RCC 7860 (cell line): Measurements from ENCODE around the gene NECTIN1.

Source experiments
- DNase-seq: peaks from one replicate; pipeline ENCODE4 v3.0.0-alpha.2; 2015; ENCODE audit warnings: low spot score
- FAIRE-seq: peaks from 2 replicates; lab custom pipeline; 2012; peaks lifted over from hg19 to GRCh38; lab: Jason Lieb, UNC

NECTIN1 gene

GRCh38 chr11:119676461-119677020 is 52.5 kb downstream of the NECTIN1 start:
- DNase-seq = no peak
- FAIRE-seq = no peak

GRCh38 chr11:119673759-119674336 is 55.2 kb downstream of the NECTIN1 start:
- DNase-seq (no peak), FAIRE-seq (no peak)

DNA sequence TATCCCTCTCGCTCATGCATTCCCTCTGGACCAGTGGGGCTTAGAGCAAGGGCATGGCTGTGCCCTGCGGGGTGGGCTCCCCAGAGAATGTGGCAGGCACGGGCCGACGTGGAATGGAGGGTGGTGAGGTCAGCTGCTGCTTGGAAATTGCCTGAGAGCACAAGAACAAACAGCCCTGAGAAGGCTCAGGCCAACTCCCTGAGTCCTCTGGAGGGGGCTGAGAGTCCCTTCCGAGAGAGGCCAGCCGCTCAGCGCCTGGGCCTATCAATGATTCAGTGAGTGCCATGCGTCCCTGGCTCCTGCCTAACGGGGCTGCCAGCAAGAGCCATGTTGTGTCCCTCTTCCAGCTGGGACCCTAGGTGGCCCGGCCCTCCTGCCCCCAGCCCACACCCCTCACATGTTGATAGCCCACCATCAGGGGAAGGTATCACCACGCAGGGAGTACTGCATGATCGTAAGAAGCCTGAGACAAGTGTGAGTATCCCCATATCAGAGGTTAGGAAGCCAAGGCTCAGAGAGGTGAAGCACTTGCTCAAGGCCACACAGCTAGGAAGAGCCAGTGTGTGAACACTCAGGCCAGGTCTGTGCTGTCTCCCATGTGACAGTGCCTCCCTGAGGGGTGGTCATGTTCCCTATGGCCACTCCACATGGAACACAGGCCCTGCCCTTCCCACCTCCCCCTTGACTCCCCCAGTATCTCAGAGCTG is 55.8 kb downstream of the NECTIN1 start:
- FAIRE-seq = no peak
- no peak for DNase-seq

DNA sequence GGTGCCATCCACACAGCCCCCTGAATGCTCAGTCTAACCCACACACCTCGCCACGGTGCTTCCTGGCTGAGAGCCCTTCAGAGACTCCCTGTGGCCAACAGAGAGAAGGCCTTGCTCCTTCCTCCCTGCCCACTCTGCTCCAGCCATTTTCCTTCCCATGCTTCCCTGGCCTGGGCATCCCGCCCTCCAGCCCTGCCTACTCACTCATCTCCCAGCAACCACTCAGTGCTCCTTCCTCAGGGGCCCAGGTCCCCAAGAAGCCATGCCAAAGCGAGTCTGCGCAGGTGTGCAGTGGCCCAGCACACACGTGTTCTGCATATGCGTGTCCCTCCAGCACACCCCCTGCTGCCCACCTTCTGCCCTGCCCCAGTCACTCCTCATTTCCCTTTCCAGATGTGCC is 56.4 kb downstream of the NECTIN1 start:
- FAIRE-seq = no peak

DNA sequence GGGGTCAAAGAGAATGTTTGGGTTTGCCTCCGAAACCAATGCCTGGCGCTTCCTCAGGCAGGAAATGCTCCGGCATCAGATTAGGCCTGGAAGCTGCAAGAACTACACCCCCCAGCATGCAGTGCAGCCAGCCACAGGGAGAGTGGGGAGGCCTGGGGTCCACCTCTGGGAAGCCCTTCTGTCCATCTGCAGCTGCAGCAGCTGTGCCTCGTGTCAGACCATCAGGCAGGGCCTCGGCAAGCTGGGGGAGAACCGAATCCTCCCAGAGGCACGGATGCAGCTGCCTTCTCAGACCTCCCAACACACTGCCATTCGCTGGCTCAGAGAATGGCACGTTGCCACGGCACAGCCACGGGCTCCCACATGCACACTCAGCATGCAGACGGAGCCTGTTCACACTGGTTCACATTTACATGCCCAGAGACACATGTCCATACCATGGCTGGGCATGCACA is 57.4 kb downstream of the NECTIN1 start:
- no peak for FAIRE-seq
- no peak for DNase-seq

More for the DNA sequence above, 56.4 kb downstream of the NECTIN1 start:
- no peak for DNase-seq

- no peak for FAIRE-seq
- DNase-seq = no peak
Measured at GRCh38 chr11:119671051-119671450, 57.9 kb downstream of the NECTIN1 start.

GRCh38 chr11:119669487-119669886 is 59.5 kb downstream of the NECTIN1 start:
- DNase-seq = no peak
- FAIRE-seq = no peak

GRCh38 chr11:119668676-119669075 is 60.3 kb downstream of the NECTIN1 start:
- DNase-seq (no peak), FAIRE-seq (no peak)

DNA sequence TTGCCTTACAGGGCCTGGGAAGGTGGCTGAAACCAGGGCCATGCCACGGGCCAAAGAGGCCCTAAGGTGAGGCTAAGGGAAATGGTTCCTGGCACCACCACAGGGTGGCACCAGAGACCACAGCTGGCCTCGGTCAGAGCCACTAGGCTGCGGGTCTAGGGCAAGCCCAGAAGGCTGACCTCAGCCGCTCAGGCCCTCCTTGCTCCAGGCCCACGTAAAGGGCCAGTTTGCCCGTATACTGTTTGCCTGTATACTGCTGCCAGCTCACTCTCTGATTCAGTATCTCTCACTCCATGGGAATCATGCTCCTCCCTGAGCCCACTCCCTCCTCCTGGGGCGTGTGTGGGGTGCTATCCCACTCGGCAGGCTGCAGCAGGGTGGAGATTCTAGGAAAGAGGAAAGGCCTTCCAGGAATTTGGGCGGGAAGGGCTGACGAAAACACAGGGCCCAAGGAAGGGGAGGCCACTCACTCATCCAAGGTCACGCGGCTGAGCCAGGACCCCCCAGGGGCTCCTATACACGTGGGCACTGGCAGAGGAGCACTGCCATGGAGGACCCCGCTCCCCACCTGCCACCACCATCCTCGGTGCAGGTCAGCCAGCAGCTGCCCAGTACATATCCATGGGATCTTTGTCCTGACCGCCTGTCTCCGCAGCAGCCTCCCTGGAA is 62.4 kb downstream of the NECTIN1 start:
- peak; percentile 56 for DNase-seq
- FAIRE-seq = no peak

GRCh38 chr11:119666061-119666460 is 62.9 kb downstream of the NECTIN1 start:
- no peak for DNase-seq
- no peak for FAIRE-seq

GRCh38 chr11:119664701-119665420 is 64.1 kb downstream of the NECTIN1 start:
- FAIRE-seq (no peak), DNase-seq (no peak)

- FAIRE-seq (no peak), DNase-seq (no peak)
Measured at GRCh38 chr11:119664063-119664572, 64.9 kb downstream of the NECTIN1 start.

DNA sequence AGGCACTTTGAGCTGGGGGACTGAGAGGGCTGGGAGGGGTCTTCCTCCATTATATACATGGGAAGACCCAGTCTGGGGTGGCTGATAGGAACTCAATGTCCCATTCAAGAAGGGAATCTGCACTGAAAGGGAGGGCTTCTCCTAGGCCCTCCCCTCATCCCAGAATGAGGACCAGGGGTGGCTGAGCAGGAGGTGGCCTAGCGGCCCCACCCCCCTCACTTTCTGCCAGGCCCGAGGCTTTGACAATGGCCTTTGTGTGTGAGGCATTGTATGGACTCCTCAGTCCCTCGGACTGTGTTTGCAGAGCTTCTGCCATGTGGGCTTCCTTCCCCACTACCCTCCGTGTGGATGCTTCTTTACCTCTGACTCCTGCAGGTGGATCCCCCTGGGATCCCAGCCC is 65.7 kb downstream of the NECTIN1 start:
- DNase-seq (no peak), FAIRE-seq (no peak)

GRCh38 chr11:119661226-119661625 is 67.8 kb downstream of the NECTIN1 start:
- FAIRE-seq = no peak
- DNase-seq = no peak

DNA sequence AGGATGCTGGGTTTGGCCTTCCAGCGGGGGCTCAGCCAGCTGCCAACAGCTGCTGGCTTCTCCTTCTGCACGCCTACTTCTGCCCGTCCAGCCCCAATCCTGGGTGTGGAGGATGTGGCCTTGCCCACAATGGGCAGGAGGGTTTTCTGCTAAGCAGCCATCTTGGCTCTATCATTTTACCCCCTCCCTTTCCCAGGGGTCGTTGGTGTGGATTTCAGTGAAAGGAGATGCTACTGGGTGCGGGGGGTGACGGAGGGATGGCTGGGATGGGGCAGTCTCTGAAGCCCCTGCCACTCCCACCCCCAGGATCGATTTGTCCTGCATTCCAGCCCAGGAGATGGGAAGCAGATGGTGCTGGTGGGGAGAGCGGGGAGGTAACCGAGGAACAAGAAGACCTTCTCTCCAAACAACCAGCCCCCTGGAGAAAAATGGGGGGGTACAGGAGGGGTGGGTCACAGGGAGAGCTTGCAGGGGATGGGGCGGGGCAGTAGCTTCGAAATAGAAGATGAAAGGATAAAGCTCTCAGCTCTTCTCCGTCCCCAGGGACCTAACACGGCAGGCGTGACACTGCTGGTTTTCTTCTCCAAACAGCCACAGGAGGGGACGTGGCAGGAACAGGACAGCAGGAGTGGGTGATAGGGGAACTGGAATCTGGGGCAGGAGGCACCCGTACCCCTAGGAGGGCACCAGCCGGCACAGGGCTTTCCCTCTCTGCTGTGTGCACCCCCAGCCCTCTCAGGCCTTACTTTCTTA is 68.9 kb downstream of the NECTIN1 start:
- DNase-seq = no peak
- FAIRE-seq = no peak

- DNase-seq (no peak), FAIRE-seq (no peak)
Measured at GRCh38 chr11:119652907-119653659, 75.9 kb downstream of the NECTIN1 start.

- DNase-seq = no peak
- no peak for FAIRE-seq
Measured at GRCh38 chr11:119651802-119652584, 77.0 kb downstream of the NECTIN1 start.

- FAIRE-seq (no peak), DNase-seq (no peak)
Measured at GRCh38 chr11:119650251-119650650, 78.7 kb downstream of the NECTIN1 start.

GRCh38 chr11:119647254-119647653 is 81.7 kb downstream of the NECTIN1 start:
- DNase-seq (no peak), FAIRE-seq (no peak)
